ENCODE measurements around the gene EYA2. TPM values are rescaled to one million over a fixed set of nuclear protein-coding genes. Genes with fewer than 3 reads are reported as not detected.

EYA2 gene
- polyA plus RNA-seq, 3 donors = 0.04 to 0.16 TPM; not detected in 1

DNA sequence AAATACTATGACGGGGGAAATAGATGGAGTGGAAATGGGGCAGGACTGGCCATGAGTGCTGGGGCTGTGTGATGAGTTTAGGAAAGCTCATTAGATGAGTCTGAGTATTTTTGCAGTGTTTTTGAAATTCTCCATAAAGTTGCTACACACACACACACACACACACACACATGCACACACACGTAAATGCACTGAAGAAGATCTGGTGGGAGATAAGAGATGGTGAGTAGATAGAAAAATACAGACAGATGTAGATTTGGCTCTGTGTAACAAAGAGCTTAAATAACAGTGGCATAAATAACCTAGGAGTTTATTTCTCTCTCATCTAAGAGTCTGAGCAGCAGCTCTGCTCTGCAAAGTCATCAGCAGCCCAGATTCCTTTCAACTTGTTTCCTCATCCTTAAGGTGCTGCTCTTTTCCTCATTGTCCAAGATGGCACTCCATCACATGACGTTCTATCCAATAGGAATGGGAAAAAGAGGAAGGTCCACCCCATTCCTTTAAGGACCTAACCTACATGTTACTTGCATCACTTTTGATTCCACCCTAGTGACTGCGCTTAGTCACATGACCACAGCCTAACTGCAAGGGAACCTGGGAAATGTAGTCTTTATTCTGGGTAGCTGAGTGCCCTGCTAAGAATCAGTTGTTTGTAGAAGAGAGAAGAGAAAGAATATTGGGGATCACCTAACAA lies 76.4 kb downstream of the EYA2 start:
- Histone ChIP-seq H3K79me2 (ENCODE audit: insufficient read depth, low read length) (no peaks in the 10 kb centered on the region), H2AFZ (ENCODE audit: insufficient read depth, low read depth, low read length, poor library complexity, severe bottlenecking) (no peak overlapping the region), H3K4me1 (ENCODE audit: control insufficient read depth in 1 of 2, insufficient read depth in 2 of 2, low read length in 2 of 2) (no peaks in the 10 kb centered on the region), H3K9ac (ENCODE audit: insufficient read depth, low read length, poor library complexity, severe bottlenecking) (no peak overlapping the region), H4K20me1 (ENCODE audit: insufficient read depth, low read length) (no peaks in the 10 kb centered on the region), H3K4me2 (replicated peaks; ENCODE audit: extremely low read depth, low read length, poor library complexity, severe bottlenecking) (no peak overlapping the region), H3K9me3 (replicated peaks in 1 of 2; ENCODE audit: control insufficient read depth in 1 of 2, insufficient read depth in 1 of 2, low read length in 2 of 2) (no peaks in the 10 kb centered on the region), H3K27ac (ENCODE audit: low read depth in 1 of 2, low read length in 2 of 2) (no peak overlapping the region), H3K36me3 (replicated peaks in 1 of 2; ENCODE audit: control insufficient read depth in 1 of 2, insufficient read depth in 2 of 2, low read length in 2 of 2) (no peaks in the 10 kb centered on the region), H3K27me3 (ENCODE audit: control insufficient read depth in 2 of 2, insufficient read depth in 2 of 2, low read length in 2 of 2) (peaks cover 0 to 4% of the 10 kb centered on the region in 2 donors), H3K4me3 (replicated peaks in 1 of 3; ENCODE audit: low read depth in 2 of 3, low read length in 3 of 3) (no peak overlapping the region)
- no CpG with 5 or more reads among the region's 4 CpGs for WGBS (ENCODE audit: insufficient coverage)
- Mint-ChIP-seq H3K4me1 (no peaks in the 10 kb centered on the region), H3K4me3 (no peak overlapping the region), H3K27me3 (ENCODE audit: low read depth in 3 of 3) (peaks cover 8 to 14% (median 9%) of the 10 kb centered on the region in 3 donors), H3K9me3 (peaks cover 0 to 2% (median 0%) of the 10 kb centered on the region in 7 donors), H3K27ac (no peak overlapping the region), H3K36me3 (no peaks in the 10 kb centered on the region)
- intact Hi-C loops (cut with micrococcal nuclease) = no loop called here
- TF ChIP-seq, protein P1, sequence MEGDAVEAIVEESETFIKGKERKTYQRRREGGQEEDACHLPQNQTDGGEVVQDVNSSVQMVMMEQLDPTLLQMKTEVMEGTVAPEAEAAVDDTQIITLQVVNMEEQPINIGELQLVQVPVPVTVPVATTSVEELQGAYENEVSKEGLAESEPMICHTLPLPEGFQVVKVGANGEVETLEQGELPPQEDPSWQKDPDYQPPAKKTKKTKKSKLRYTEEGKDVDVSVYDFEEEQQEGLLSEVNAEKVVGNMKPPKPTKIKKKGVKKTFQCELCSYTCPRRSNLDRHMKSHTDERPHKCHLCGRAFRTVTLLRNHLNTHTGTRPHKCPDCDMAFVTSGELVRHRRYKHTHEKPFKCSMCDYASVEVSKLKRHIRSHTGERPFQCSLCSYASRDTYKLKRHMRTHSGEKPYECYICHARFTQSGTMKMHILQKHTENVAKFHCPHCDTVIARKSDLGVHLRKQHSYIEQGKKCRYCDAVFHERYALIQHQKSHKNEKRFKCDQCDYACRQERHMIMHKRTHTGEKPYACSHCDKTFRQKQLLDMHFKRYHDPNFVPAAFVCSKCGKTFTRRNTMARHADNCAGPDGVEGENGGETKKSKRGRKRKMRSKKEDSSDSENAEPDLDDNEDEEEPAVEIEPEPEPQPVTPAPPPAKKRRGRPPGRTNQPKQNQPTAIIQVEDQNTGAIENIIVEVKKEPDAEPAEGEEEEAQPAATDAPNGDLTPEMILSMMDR (IDR thresholded peaks at IDR 0.05) = no peak
- peak; percentile 2 to 29 (median 6) for DNase-seq

DNA sequence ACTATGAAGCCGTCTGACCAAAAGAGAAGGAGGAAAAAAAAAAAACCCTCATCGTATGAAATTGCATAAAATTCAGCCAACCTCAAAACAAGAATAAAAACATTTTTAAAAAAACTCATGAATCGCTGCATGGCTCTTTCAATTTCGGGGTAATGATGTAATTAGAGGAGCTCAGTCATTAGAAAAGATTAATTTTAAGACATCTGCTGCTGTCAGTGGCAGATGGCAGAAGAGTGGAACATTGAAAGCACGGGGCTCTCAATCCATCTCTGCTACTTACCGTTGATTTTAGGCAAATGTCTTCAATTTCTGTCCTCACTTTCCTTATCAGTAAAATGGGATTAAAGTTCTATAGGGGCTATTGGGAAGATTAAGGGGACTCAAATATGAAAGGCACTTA lies 79.1 kb downstream of the EYA2 start:
- no peaks in the 10 kb centered on the region for H3K79me2 ChIP-seq (ENCODE audit: insufficient read depth, low read length)
- H2AFZ ChIP-seq (ENCODE audit: insufficient read depth, low read depth, low read length, poor library complexity, severe bottlenecking) = no peak overlapping the region
- H3K4me3 ChIP-seq (replicated peaks in 1 of 3; ENCODE audit: low read depth in 2 of 3, low read length in 3 of 3) = no peak overlapping the region
- H3K4me3 Mint-ChIP-seq = no peak overlapping the region
- H3K9ac ChIP-seq (ENCODE audit: insufficient read depth, low read length, poor library complexity, severe bottlenecking) = no peak overlapping the region
- H3K36me3 Mint-ChIP-seq = no peaks in the 10 kb centered on the region
- TF ChIP-seq, protein P1 (IDR thresholded peaks at IDR 0.05) = no peak
- DNase-seq = no peak
- no peak overlapping the region for H3K27ac ChIP-seq (ENCODE audit: low read depth in 1 of 2, low read length in 2 of 2)
- peaks cover 11 to 24% (median 13%) of the 10 kb centered on the region in 3 donors for H3K27me3 Mint-ChIP-seq (ENCODE audit: low read depth in 3 of 3)
- peaks cover 0 to 2% (median 0%) of the 10 kb centered on the region in 7 donors for H3K9me3 Mint-ChIP-seq
- H3K4me1 ChIP-seq (ENCODE audit: control insufficient read depth in 1 of 2, insufficient read depth in 2 of 2, low read length in 2 of 2) = no peaks in the 10 kb centered on the region
- no peaks in the 10 kb centered on the region for H3K9me3 ChIP-seq (replicated peaks in 1 of 2; ENCODE audit: control insufficient read depth in 1 of 2, insufficient read depth in 1 of 2, low read length in 2 of 2)
- no CpG with 5 or more reads among the region's 6 CpGs for WGBS (ENCODE audit: insufficient coverage)
- no peak overlapping the region for H3K27ac Mint-ChIP-seq
- H3K27me3 ChIP-seq (ENCODE audit: control insufficient read depth in 2 of 2, insufficient read depth in 2 of 2, low read length in 2 of 2) = peaks cover 0 to 8% of the 10 kb centered on the region in 2 donors
- intact Hi-C loops (cut with micrococcal nuclease) = no loop called here
- H3K36me3 ChIP-seq (replicated peaks in 1 of 2; ENCODE audit: control insufficient read depth in 1 of 2, insufficient read depth in 2 of 2, low read length in 2 of 2) = no peaks in the 10 kb centered on the region
- H3K4me1 Mint-ChIP-seq = no peaks in the 10 kb centered on the region
- H3K4me2 ChIP-seq (replicated peaks; ENCODE audit: extremely low read depth, low read length, poor library complexity, severe bottlenecking) = no peak overlapping the region
- H4K20me1 ChIP-seq (ENCODE audit: insufficient read depth, low read length) = no peaks in the 10 kb centered on the region

Data from CD14-positive monocyte (primary cell).